Lower lobe of right lung (tissue), 2 donors: ENCODE results near the gene GSTP1. TPM values are rescaled to one million over a fixed set of nuclear protein-coding genes. Genes with fewer than 3 reads are reported as not detected.
A peak's percentile ranks its signal among the peaks of the same experiment; 100 is the strongest.

Source experiments
- ATAC-seq, 2 donors: fragments of 200-7000 bp; cut with Tn5 transposase; one replicate each; pipeline ENCODE4 v1.9.1; 2020 to 2022; ENCODE audit warnings: mild to moderate bottlenecking in 2 of 2, moderate library complexity in 2 of 2
- DNase-seq: peaks from one replicate; pipeline ENCODE4 v3.0.0-alpha.2; 2020
- H3K27ac ChIP-seq: fragments of 200-600 bp; one replicate; pipeline ENCODE4 v1.8.0; 2022
- H3K27me3 ChIP-seq: fragments of 200-600 bp; one replicate; pipeline ENCODE4 v1.8.0; 2022; ENCODE audit warnings: low read depth
- H3K36me3 ChIP-seq: fragments of 200-600 bp; one replicate; pipeline ENCODE4 v1.8.0; 2022; ENCODE audit warnings: mild to moderate bottlenecking
- H3K4me1 ChIP-seq: fragments of 200-600 bp; one replicate; pipeline ENCODE4 v1.8.0; 2022
- H3K4me3 ChIP-seq: fragments of 200-600 bp; one replicate; pipeline ENCODE4 v1.8.0; 2022; ENCODE audit warnings: mild to moderate bottlenecking
- H3K9me3 ChIP-seq: fragments of 200-600 bp; one replicate; pipeline ENCODE4 v1.8.0; 2022
- CTCF ChIP-seq: fragments of 200-600 bp; IDR thresholded peaks from one replicate; pipeline ENCODE4 v1.8.0; 2022; ENCODE audit warnings: antibody characterized with exemption, mild to moderate bottlenecking
- intact Hi-C: fragments of 100-400 bp; cut with DNase I; formaldehyde crosslinking; loops from one replicate; pipeline ENCODE4 v1.11.0; 2022
- total RNA-seq: library from RNA; stranded (reverse); fragmentation: NEBNext Ultra II Directional; extraction: Animal tissue kit (Norgen Biotek cat#: 25700); gene quantifications from one replicate; pipeline ENCODE4 v1.2.1, GENCODE V29; 2021
- donor health status: DM: no; HTN: yes; CAD: no; lungs with severe emphysema.

GSTP1 gene
- total RNA-seq, 1 donor from 2014 or later: 677 TPM

GRCh38 chr11:67611704-67612587 is 28.3 kb downstream of the GSTP1 start:
- Histone ChIP-seq H3K27me3 (peaks cover 6% of the 10 kb centered on the region), H3K27ac (no peak overlapping the region), H3K4me3 (no peak overlapping the region), H3K36me3 (peaks cover 48% of the 10 kb centered on the region), H3K4me1 (peaks cover 26% of the 10 kb centered on the region), H3K9me3 (no peaks in the 10 kb centered on the region)
- DNase-seq (peak; percentile 46), ATAC-seq (no peak)
- intact Hi-C loops: no loop called here
- TF ChIP-seq CTCF: no peak

GRCh38 chr11:67612751-67613150 is 29.1 kb downstream of the GSTP1 start:
- Histone ChIP-seq H3K27me3 (peaks cover 6% of the 10 kb centered on the region), H3K36me3 (peaks cover 48% of the 10 kb centered on the region), H3K9me3 (no peaks in the 10 kb centered on the region), H3K4me1 (peaks cover 18% of the 10 kb centered on the region), H3K4me3 (no peak overlapping the region), H3K27ac (no peak overlapping the region)
- no peak for TF ChIP-seq CTCF
- no peak for ATAC-seq
- DNase-seq: peak; percentile 45
- intact Hi-C loops: no loop called here

GRCh38 chr11:67613313-67613959 is 29.8 kb downstream of the GSTP1 start:
- peak; percentile 5 to 12 for ATAC-seq
- peaks cover 47% of the 10 kb centered on the region for H3K36me3 ChIP-seq
- H3K4me3 ChIP-seq: peak overlapping the region; percentile 58

GRCh38 chr11:67613960-67614715 is 30.5 kb downstream of the GSTP1 start:
- intact Hi-C loops: no loop called here
- Histone ChIP-seq H3K36me3 (peaks cover 40% of the 10 kb centered on the region), H3K9me3 (no peaks in the 10 kb centered on the region), H3K4me3 (peak overlapping the region; percentile 58), H3K4me1 (peaks cover 14% of the 10 kb centered on the region), H3K27ac (peak overlapping the region; percentile 85), H3K27me3 (peaks cover 6% of the 10 kb centered on the region)
- TF ChIP-seq CTCF: peak; percentile 69
- DNase-seq (peak; percentile 76), ATAC-seq (peak; percentile 81 to 85)

More at GRCh38 chr11:67613313-67613959, 29.8 kb downstream of the GSTP1 start:
- DNase-seq: peak; percentile 44
- no peaks in the 10 kb centered on the region for H3K9me3 ChIP-seq
- intact Hi-C loops: no loop called here
- no peak for TF ChIP-seq CTCF
- H3K27ac ChIP-seq: peak overlapping the region; percentile 85
- peaks cover 14% of the 10 kb centered on the region for H3K4me1 ChIP-seq
- peaks cover 6% of the 10 kb centered on the region for H3K27me3 ChIP-seq
